HepG2 (cell line): ENCODE measurements around the gene VAMP8. TPM values are rescaled to one million over a fixed set of nuclear protein-coding genes. Genes with fewer than 3 reads are reported as not detected.

ENCODE experiments used
- BRCA1 ChIP-seq: sonication (generic); formaldehyde crosslinking; IDR thresholded peaks from 2 replicates; pipeline ENCODE4 v1.4.0; 2020; ENCODE audit warnings: missing genetic modification reagents
- HMG20B ChIP-seq: conservative IDR thresholded peaks from 2 replicates; pipeline ENCODE4 v1.6.1; 2016; ENCODE audit warnings: missing genetic modification reagents, missing compliant biosample characterization
- HOXA3 ChIP-seq: sonication (generic); formaldehyde crosslinking; IDR thresholded peaks from 2 replicates; pipeline ENCODE4 v1.5.0; 2020; ENCODE audit warnings: missing genetic modification reagents
- KMT2B ChIP-seq: IDR thresholded peaks from 2 replicates; pipeline ENCODE4 v1.6.1; 2016; ENCODE audit warnings: missing genetic modification reagents, missing compliant biosample characterization
- NCOA2 ChIP-seq: sonication (generic); formaldehyde crosslinking; IDR thresholded peaks from 2 replicates; pipeline ENCODE4 v1.8.0; 2022; ENCODE audit warnings: inconsistent platforms
- PTBP1 ChIP-seq: fragments of 200-400 bp; formaldehyde crosslinking; IDR thresholded peaks from 2 replicates; pipeline ENCODE4 v1.6.1; 2018; ENCODE audit warnings: low read length, low read depth; ENCODE audit not compliant: poor library complexity, severe bottlenecking
- RARA ChIP-seq: IDR thresholded peaks from 2 replicates; pipeline ENCODE4 v1.6.1; 2016; ENCODE audit warnings: missing genetic modification reagents, missing compliant biosample characterization
- THRA ChIP-seq: sonication (generic); formaldehyde crosslinking; IDR thresholded peaks from 2 replicates; pipeline ENCODE4 v1.4.0; 2020; ENCODE audit warnings: missing genetic modification reagents, borderline replicate concordance
- TRAFD1 ChIP-seq: sonication (generic); formaldehyde crosslinking; IDR thresholded peaks from 2 replicates; pipeline ENCODE4 v1.5.1; 2020; ENCODE audit warnings: missing genetic modification reagents, mild to moderate bottlenecking, borderline replicate concordance
- ZNF235 ChIP-seq: sonication (generic); formaldehyde crosslinking; IDR thresholded peaks from 2 replicates; pipeline ENCODE4 v1.8.1; 2023; ENCODE audit warnings: mild to moderate bottlenecking, missing genetic modification reagents, borderline replicate concordance
- ZNF577 ChIP-seq: sonication (generic); formaldehyde crosslinking; IDR thresholded peaks from 2 replicates; pipeline ENCODE4 v1.4.0; 2020; ENCODE audit warnings: mild to moderate bottlenecking, low read depth, missing genetic modification reagents, borderline replicate concordance
- ZNF775 ChIP-seq: sonication (generic); formaldehyde crosslinking; IDR thresholded peaks from 2 replicates; pipeline ENCODE4 v1.4.0; 2020; ENCODE audit warnings: missing genetic modification reagents, mild to moderate bottlenecking, moderate library complexity, borderline replicate concordance
- polyA plus RNA-seq, 8 experiments: library from polyadenylated mRNA; depleted of rRNA in 3 of 8; stranded (reverse) in 7 of 8; unstranded in 1 of 8; fragments of >200 nt; fragmentation: Illumina TruSeq in 4 of 8; extraction: Trizol in 4 of 8; gene quantifications; 2 replicates each; pipeline versions ENCODE4 v1.2.1 to v1.2.3, GENCODE V29; 2011 to 2016; ENCODE audit warnings: low read depth in 4 of 8, missing spikeins in 1 of 8, mixed read lengths in 1 of 8; ENCODE audit not compliant: insufficient read depth in 1 of 8
- total RNA-seq, 5 experiments: library from RNA; depleted of rRNA; stranded (reverse); fragments of >200 nt; fragmentation: Illumina TruSeq; extraction: Trizol; gene quantifications; 2 replicates each; pipeline ENCODE4 v1.2.3, GENCODE V29; 2016; ENCODE audit warnings: low read depth in 1 of 5
- TF ChIP-seq, protein P1 (sequence below): sonication (generic); formaldehyde crosslinking; IDR thresholded peaks from 2 replicates; pipeline ENCODE4 v1.4.0; 2020; ENCODE audit warnings: mild to moderate bottlenecking, low read depth, missing genetic modification reagents
- TF ChIP-seq, protein P2 (sequence below): IDR thresholded peaks from 2 replicates; pipeline ENCODE4 v1.6.1; 2016; ENCODE audit warnings: mild to moderate bottlenecking
- TF ChIP-seq, protein P3 (sequence below): sonication (generic); formaldehyde crosslinking; conservative IDR thresholded peaks from 2 replicates; pipeline ENCODE4 v1.4.0; 2020; ENCODE audit warnings: missing genetic modification reagents
- TF ChIP-seq, protein P4 (sequence below): sonication (generic); formaldehyde crosslinking; IDR thresholded peaks from 2 replicates; pipeline ENCODE4 v1.8.0; 2022; ENCODE audit warnings: missing genetic modification reagents, low read depth, mild to moderate bottlenecking, borderline replicate concordance
- TF ChIP-seq, protein P5 (sequence below): sonication (generic); formaldehyde crosslinking; IDR thresholded peaks from 2 replicates; pipeline ENCODE4 v1.4.0; 2020; ENCODE audit warnings: mild to moderate bottlenecking, missing genetic modification reagents

Gene VAMP8
- total and polyA plus RNA-seq, 2 of the 13 experiments (the other 11 are each of a cell fraction or from before 2014, with no cell fraction given): 83.3 to 157 TPM

DNA sequence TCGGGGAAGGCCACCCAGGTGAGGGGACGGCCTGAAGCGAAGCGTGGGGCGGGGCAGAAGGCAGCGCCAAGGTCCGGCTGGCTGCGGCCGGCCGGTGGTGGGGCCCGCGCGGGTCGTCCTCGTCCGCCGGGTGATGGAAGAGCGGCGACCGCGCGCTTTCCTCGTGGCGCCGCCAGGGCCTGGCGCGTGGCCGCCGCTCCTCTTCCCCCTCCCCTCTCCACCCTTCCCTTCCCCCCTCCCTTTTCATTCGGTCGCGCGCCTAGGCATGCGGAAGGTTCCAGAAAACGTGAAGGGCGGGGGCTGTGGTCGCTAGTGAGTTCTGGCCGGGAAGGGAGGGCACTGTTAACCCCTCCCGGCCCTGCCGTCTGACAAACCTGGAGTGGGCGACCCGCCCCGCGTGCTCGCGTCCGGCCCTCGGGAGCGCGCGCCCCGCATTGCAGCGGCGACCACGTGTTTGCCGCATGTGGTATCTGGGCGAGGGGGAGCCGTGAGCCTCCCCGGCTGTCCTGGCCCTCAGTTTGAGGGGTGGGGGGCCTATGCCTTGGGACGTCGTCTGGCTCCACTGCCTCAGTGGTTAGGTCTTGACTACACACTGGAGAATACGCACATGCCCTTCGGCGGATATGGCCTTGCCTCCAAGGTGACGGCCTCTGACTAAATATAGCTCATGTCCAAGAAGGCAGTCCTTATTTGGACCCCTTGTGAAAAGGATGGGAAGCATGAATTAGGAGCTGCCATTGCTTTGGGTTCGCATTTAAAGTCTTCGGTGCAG lies 37.8 kb upstream of the VAMP8 start (continued):
- TF ChIP-seq, protein P1, sequence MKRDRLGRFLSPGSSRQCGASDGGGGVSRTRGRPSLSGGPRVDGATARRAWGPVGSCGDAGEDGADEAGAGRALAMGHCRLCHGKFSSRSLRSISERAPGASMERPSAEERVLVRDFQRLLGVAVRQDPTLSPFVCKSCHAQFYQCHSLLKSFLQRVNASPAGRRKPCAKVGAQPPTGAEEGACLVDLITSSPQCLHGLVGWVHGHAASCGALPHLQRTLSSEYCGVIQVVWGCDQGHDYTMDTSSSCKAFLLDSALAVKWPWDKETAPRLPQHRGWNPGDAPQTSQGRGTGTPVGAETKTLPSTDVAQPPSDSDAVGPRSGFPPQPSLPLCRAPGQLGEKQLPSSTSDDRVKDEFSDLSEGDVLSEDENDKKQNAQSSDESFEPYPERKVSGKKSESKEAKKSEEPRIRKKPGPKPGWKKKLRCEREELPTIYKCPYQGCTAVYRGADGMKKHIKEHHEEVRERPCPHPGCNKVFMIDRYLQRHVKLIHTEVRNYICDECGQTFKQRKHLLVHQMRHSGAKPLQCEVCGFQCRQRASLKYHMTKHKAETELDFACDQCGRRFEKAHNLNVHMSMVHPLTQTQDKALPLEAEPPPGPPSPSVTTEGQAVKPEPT (CRISPR knock-in tag): peak; percentile 85; the same call in 1 of the 2 replicates
- TF ChIP-seq THRA (CRISPR knock-in tag): peak; percentile 38; the same call in 1 of the 2 replicates
- TF ChIP-seq PTBP1: peak; percentile 88
- peak; percentile 50 for TF ChIP-seq NCOA2
- TF ChIP-seq RARA: 0 out of 2 replicates have a peak, but pooled peaks have one; percentile 43
- TF ChIP-seq, protein P2, sequence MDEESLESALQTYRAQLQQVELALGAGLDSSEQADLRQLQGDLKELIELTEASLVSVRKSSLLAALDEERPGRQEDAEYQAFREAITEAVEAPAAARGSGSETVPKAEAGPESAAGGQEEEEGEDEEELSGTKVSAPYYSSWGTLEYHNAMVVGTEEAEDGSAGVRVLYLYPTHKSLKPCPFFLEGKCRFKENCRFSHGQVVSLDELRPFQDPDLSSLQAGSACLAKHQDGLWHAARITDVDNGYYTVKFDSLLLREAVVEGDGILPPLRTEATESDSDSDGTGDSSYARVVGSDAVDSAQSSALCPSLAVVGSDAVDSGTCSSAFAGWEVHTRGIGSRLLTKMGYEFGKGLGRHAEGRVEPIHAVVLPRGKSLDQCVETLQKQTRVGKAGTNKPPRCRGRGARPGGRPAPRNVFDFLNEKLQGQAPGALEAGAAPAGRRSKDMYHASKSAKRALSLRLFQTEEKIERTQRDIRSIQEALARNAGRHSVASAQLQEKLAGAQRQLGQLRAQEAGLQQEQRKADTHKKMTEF (CRISPR knock-in tag): peak; percentile 34; the same call in 1 of the 2 replicates
- TF ChIP-seq ZNF577 (CRISPR knock-in tag): no peak
- 0 out of 2 replicates have a peak, but pooled peaks have one; percentile 8 for TF ChIP-seq TRAFD1 (CRISPR knock-in tag)
- TF ChIP-seq, protein P3, sequence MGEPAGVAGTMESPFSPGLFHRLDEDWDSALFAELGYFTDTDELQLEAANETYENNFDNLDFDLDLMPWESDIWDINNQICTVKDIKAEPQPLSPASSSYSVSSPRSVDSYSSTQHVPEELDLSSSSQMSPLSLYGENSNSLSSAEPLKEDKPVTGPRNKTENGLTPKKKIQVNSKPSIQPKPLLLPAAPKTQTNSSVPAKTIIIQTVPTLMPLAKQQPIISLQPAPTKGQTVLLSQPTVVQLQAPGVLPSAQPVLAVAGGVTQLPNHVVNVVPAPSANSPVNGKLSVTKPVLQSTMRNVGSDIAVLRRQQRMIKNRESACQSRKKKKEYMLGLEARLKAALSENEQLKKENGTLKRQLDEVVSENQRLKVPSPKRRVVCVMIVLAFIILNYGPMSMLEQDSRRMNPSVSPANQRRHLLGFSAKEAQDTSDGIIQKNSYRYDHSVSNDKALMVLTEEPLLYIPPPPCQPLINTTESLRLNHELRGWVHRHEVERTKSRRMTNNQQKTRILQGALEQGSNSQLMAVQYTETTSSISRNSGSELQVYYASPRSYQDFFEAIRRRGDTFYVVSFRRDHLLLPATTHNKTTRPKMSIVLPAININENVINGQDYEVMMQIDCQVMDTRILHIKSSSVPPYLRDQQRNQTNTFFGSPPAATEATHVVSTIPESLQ (CRISPR knock-in tag): 0 out of 2 replicates have a peak, but pooled peaks have one; percentile 15
- peak; percentile 42; the same call in 1 of the 2 replicates for TF ChIP-seq HOXA3 (CRISPR knock-in tag)
- TF ChIP-seq HMG20B (CRISPR knock-in tag): peak; percentile 33; the same call in 1 of the 2 replicates
- TF ChIP-seq, protein P4, sequence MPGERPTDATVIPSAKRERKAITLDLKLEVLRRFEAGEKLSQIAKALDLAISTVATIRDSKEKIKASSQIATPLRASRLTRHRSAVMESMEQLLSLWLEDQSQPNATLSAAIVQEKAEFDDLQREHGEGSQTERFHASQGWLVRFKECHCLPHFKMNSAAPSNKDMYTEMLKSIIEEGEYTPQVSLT (CRISPR knock-in tag): no peak
- 0 out of 2 replicates have a peak, but pooled peaks have one; percentile 34 for TF ChIP-seq BRCA1 (CRISPR knock-in tag)
- no peak for TF ChIP-seq ZNF775 (CRISPR knock-in tag)
- TF ChIP-seq KMT2B: no peak; the same call in 1 of the 2 replicates
- TF ChIP-seq, protein P5, sequence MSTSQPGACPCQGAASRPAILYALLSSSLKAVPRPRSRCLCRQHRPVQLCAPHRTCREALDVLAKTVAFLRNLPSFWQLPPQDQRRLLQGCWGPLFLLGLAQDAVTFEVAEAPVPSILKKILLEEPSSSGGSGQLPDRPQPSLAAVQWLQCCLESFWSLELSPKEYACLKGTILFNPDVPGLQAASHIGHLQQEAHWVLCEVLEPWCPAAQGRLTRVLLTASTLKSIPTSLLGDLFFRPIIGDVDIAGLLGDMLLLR (CRISPR knock-in tag): peak; percentile 99
- TF ChIP-seq ZNF235: peak; percentile 99
